Liver (tissue), 9 donors: ENCODE data around the gene PRG3. TPM values are rescaled to one million over a fixed set of nuclear protein-coding genes. Genes with fewer than 3 reads are reported as not detected.

ENCODE experiments used
- DNase-seq: peaks from one replicate; pipeline ENCODE4 v3.0.0-alpha.2; 2017; ENCODE audit warnings: low spot score
- H3K27ac ChIP-seq, 2 donors: one replicate each; pipeline ENCODE4 v1.7.0; 2013; ENCODE audit warnings: inconsistent platforms in 2 of 2, low read length in 2 of 2, control low read depth in 1 of 2, low read depth in 1 of 2, mild to moderate bottlenecking in 1 of 2
- H3K27me3 ChIP-seq, 4 donors: one replicate each; pipeline versions ENCODE4 v1.6.1 to v1.7.0; 2013; ENCODE audit warnings: low read length in 3 of 4, inconsistent platforms in 1 of 4, mild to moderate bottlenecking in 1 of 4, moderate library complexity in 1 of 4; ENCODE audit not compliant: control insufficient read depth in 4 of 4, insufficient read depth in 4 of 4
- H3K36me3 ChIP-seq, 4 donors: one replicate each; pipeline versions ENCODE4 v1.6.1 to v1.7.0; 2013; ENCODE audit warnings: low read length in 3 of 4, mild to moderate bottlenecking in 3 of 4, low read depth in 1 of 4, moderate library complexity in 1 of 4; ENCODE audit not compliant: control insufficient read depth in 4 of 4, insufficient read depth in 3 of 4
- H3K4me1 ChIP-seq, 4 donors: one replicate each; pipeline versions ENCODE4 v1.6.1 to v1.7.0; 2013; ENCODE audit warnings: low read length in 3 of 4, mild to moderate bottlenecking in 3 of 4, moderate library complexity in 1 of 4; ENCODE audit not compliant: control insufficient read depth in 4 of 4, insufficient read depth in 4 of 4
- H3K4me3 ChIP-seq, 3 donors: one replicate each; pipeline versions ENCODE4 v1.6.1 to v1.7.0; 2013; ENCODE audit warnings: low read length in 3 of 3, control low read depth in 1 of 3, low read depth in 1 of 3, mild to moderate bottlenecking in 1 of 3
- H3K9ac ChIP-seq, 2 donors: one replicate each; pipeline ENCODE4 v1.7.0; 2013; ENCODE audit warnings: low read length in 2 of 2, mild to moderate bottlenecking in 2 of 2, moderate library complexity in 2 of 2, control low read depth in 1 of 2, low read depth in 1 of 2
- H3K9me3 ChIP-seq, 4 donors: one replicate each; pipeline versions ENCODE4 v1.6.1 to v1.7.0; 2013; ENCODE audit warnings: low read length in 3 of 4; ENCODE audit not compliant: control insufficient read depth in 4 of 4
- EGR1 ChIP-seq, 2 donors: IDR thresholded peaks; 2 replicates each; pipeline ENCODE4 v1.6.1; 2016 to 2018; ENCODE audit warnings: antibody characterized with exemption in 2 of 2, low read depth in 2 of 2
- FOXA2 ChIP-seq: IDR thresholded peaks from 2 replicates; pipeline ENCODE4 v1.6.1; 2016; ENCODE audit warnings: antibody characterized with exemption
- GABPA ChIP-seq, 2 donors: IDR thresholded peaks in 1 of 2; conservative IDR thresholded peaks in 1 of 2; 2 replicates each; pipeline ENCODE4 v1.6.1; 2016; ENCODE audit warnings: antibody characterized with exemption in 2 of 2, mild to moderate bottlenecking in 1 of 2, moderate library complexity in 1 of 2
- HNF4A ChIP-seq, 2 donors: conservative IDR thresholded peaks; 2 replicates each; pipeline ENCODE4 v1.6.1; 2016; ENCODE audit warnings: antibody characterized with exemption in 2 of 2, mild to moderate bottlenecking in 2 of 2
- JUND ChIP-seq, 2 donors: IDR thresholded peaks; 2 replicates each; pipeline ENCODE4 v1.6.1; 2016; ENCODE audit warnings: antibody characterized with exemption in 2 of 2
- MAX ChIP-seq: IDR thresholded peaks from 2 replicates; pipeline ENCODE4 v1.6.1; 2016; ENCODE audit warnings: antibody characterized with exemption
- NR2F2 ChIP-seq: IDR thresholded peaks from 2 replicates; pipeline ENCODE4 v1.6.1; 2016; ENCODE audit warnings: antibody characterized with exemption
- RAD21 ChIP-seq, 2 donors: IDR thresholded peaks; 2 replicates each; pipeline ENCODE4 v1.6.1; 2016; ENCODE audit warnings: antibody characterized with exemption in 2 of 2, mild to moderate bottlenecking in 2 of 2
- RXRA ChIP-seq, 2 donors: IDR thresholded peaks; 2 replicates each; pipeline ENCODE4 v1.6.1; 2017 to 2018; ENCODE audit warnings: antibody characterized with exemption in 2 of 2, mild to moderate bottlenecking in 1 of 2
- YY1 ChIP-seq: IDR thresholded peaks from 2 replicates; pipeline ENCODE4 v1.6.1; 2016; ENCODE audit warnings: antibody characterized with exemption, mild to moderate bottlenecking
- WGBS: extraction: QIAGEN DNeasy Blood & Tissue Kit; methylation state at CpG from one replicate; pipeline ENCODE4 v1.1.7; 2013; 5-methylcytosine and 5-hydroxymethylcytosine counted together
- polyA plus RNA-seq, 2 donors: library from polyadenylated mRNA; stranded (reverse) in 1 of 2; unstranded in 1 of 2; fragments of 200-250 nt in 1 of 2; fragments of >200 nt in 1 of 2; fragmentation: Nextera tagmentation in 1 of 2; extraction: Ambion mirVana in 1 of 2; gene quantifications; one replicate each; pipeline versions ENCODE4 v1.2.1 to v1.2.3, GENCODE V29; 2013 to 2015
- total RNA-seq, 2 donors: library from RNA; depleted of rRNA; stranded (reverse); fragments of >200 nt; gene quantifications; one replicate each; pipeline ENCODE4 v1.2.3, GENCODE V29; 2014
- TF ChIP-seq, protein P1 (sequence below): IDR thresholded peaks from 2 replicates; pipeline ENCODE4 v1.6.1; 2016; ENCODE audit warnings: antibody characterized with exemption, mild to moderate bottlenecking
- TF ChIP-seq, protein P2 (sequence below): IDR thresholded peaks from 2 replicates; pipeline ENCODE4 v1.6.1; 2016; ENCODE audit warnings: antibody characterized with exemption
- TF ChIP-seq, protein P3 (sequence below): IDR thresholded peaks from 2 replicates; pipeline ENCODE4 v1.6.1; 2016; ENCODE audit warnings: antibody characterized with exemption
- TF ChIP-seq, protein P4 (sequence below): fragments of 150-350 bp; IDR thresholded peaks from 2 replicates; pipeline ENCODE4 v1.5.1; 2017; ENCODE audit warnings: improper control_type of control experiment, low read depth, low read length; ENCODE audit not compliant: missing input control
- donor health status: healthy.
- donor health status: healthy.
- donor health status: healthy.
- donor health status: healthy.
- donor health status: healthy.

The PRG3 gene
- total and polyA plus RNA-seq, 4 donors = 0.22 to 4.9 TPM; not detected in 2

DNA sequence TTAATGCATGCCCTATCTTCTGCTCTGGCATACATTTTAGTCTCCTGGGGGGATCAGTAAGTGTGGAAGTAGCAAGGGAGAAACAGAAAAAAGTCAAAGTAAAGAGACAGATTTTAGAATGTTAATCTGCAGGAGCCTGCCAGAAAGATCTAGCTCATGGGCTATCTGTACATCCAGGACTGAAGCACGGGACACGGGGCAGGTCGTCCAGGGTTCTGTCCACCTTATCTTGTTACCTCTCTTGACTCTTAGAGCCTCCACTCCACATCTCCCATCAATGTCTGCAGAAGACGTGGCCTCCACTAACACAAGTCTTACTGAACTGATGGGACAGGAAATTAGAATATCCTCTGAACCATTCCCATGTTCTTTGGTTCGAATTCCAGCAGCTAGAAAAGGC lies 47.7 kb upstream of the PRG3 start:
- H3K9ac ChIP-seq = no peak overlapping the region
- peaks cover 0 to 6% (median 2%) of the 10 kb centered on the region in 4 donors for H3K36me3 ChIP-seq
- WGBS = 56% methylated on average over 5 of the region's 5 CpGs
- no peak for DNase-seq
- TF ChIP-seq, protein P1, sequence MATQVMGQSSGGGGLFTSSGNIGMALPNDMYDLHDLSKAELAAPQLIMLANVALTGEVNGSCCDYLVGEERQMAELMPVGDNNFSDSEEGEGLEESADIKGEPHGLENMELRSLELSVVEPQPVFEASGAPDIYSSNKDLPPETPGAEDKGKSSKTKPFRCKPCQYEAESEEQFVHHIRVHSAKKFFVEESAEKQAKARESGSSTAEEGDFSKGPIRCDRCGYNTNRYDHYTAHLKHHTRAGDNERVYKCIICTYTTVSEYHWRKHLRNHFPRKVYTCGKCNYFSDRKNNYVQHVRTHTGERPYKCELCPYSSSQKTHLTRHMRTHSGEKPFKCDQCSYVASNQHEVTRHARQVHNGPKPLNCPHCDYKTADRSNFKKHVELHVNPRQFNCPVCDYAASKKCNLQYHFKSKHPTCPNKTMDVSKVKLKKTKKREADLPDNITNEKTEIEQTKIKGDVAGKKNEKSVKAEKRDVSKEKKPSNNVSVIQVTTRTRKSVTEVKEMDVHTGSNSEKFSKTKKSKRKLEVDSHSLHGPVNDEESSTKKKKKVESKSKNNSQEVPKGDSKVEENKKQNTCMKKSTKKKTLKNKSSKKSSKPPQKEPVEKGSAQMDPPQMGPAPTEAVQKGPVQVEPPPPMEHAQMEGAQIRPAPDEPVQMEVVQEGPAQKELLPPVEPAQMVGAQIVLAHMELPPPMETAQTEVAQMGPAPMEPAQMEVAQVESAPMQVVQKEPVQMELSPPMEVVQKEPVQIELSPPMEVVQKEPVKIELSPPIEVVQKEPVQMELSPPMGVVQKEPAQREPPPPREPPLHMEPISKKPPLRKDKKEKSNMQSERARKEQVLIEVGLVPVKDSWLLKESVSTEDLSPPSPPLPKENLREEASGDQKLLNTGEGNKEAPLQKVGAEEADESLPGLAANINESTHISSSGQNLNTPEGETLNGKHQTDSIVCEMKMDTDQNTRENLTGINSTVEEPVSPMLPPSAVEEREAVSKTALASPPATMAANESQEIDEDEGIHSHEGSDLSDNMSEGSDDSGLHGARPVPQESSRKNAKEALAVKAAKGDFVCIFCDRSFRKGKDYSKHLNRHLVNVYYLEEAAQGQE = no peak
- TF ChIP-seq HNF4A (conservative IDR thresholded peaks at IDR 0.05) = peak in 1 of 2 donors; percentile 29
- peak in 1 of 2 donors; percentile 37 for TF ChIP-seq RXRA (IDR thresholded peaks at IDR 0.05)
- TF ChIP-seq FOXA2 = no peak
- TF ChIP-seq RAD21 (IDR thresholded peaks at IDR 0.05) = no peak
- TF ChIP-seq, protein P2, sequence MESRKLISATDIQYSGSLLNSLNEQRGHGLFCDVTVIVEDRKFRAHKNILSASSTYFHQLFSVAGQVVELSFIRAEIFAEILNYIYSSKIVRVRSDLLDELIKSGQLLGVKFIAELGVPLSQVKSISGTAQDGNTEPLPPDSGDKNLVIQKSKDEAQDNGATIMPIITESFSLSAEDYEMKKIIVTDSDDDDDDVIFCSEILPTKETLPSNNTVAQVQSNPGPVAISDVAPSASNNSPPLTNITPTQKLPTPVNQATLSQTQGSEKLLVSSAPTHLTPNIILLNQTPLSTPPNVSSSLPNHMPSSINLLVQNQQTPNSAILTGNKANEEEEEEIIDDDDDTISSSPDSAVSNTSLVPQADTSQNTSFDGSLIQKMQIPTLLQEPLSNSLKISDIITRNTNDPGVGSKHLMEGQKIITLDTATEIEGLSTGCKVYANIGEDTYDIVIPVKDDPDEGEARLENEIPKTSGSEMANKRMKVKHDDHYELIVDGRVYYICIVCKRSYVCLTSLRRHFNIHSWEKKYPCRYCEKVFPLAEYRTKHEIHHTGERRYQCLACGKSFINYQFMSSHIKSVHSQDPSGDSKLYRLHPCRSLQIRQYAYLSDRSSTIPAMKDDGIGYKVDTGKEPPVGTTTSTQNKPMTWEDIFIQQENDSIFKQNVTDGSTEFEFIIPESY = no peak
- TF ChIP-seq NR2F2 = no peak
- TF ChIP-seq JUND (IDR thresholded peaks at IDR 0.05) = no peak
- no peak for TF ChIP-seq EGR1 (IDR thresholded peaks at IDR 0.05; ENCODE audit: low read depth in 2 of 2)
- peaks cover 16 to 72% (median 33%) of the 10 kb centered on the region in 4 donors for H3K4me1 ChIP-seq
- no peaks in the 10 kb centered on the region for H3K27me3 ChIP-seq
- H3K9me3 ChIP-seq = no peaks in the 10 kb centered on the region
- peak overlapping the region; percentile 92 to 99 for H3K27ac ChIP-seq
- no peak overlapping the region for H3K4me3 ChIP-seq

DNA sequence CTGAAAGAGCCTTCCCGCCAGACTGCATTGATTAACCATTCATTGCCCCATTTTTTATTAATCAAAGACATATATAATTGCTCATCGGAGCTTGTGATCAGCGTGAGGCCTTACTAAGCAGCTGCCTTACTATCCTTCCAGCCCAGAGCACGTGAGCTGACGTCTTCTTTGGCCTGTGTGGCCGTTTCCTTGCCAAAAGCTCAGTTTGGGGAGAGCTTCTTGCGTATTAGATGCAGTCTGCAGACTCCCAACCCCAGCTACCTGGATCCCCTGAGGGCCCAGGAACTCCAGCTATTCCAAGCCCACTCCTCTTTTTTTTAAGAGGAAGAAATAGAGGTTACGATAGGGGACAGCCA lies 46.8 kb upstream of the PRG3 start:
- no peaks in the 10 kb centered on the region for H3K27me3 ChIP-seq
- H3K4me1 ChIP-seq = peaks cover 16 to 70% (median 32%) of the 10 kb centered on the region in 4 donors
- peak in 1 of 2 donors; percentile 1 for TF ChIP-seq RAD21 (IDR thresholded peaks at IDR 0.05)
- TF ChIP-seq HNF4A (conservative IDR thresholded peaks at IDR 0.05) = no peak
- TF ChIP-seq EGR1 (IDR thresholded peaks at IDR 0.05; ENCODE audit: low read depth in 2 of 2) = no peak
- peak overlapping the region; percentile 15 to 24 for H3K9ac ChIP-seq
- no peak for DNase-seq
- no peak overlapping the region for H3K4me3 ChIP-seq
- H3K9me3 ChIP-seq = no peaks in the 10 kb centered on the region
- 44% methylated on average over 8 of the region's 8 CpGs for WGBS
- H3K27ac ChIP-seq = peak overlapping the region; percentile 92 to 99
- peaks cover 0 to 11% (median 4%) of the 10 kb centered on the region in 4 donors for H3K36me3 ChIP-seq

GRCh38 chr11:57426929-57427726 lies 46.2 kb upstream of the PRG3 start, which contains the start of gene SLC43A3:
TSS of gene SLC43A3 (minus strand) at chr11:57427121. CDS start at chr11:57426172, 949 bp downstream.
- Histone ChIP-seq H3K36me3 (peaks cover 0 to 13% (median 5%) of the 10 kb centered on the region in 4 donors), H3K27me3 (no peaks in the 10 kb centered on the region), H3K4me1 (peaks cover 13 to 74% (median 32%) of the 10 kb centered on the region in 4 donors), H3K9ac (peak within 1 kb of the TSS; percentile 72 to 76), H3K4me3 (peak within 1 kb of the TSS; percentile 35 to 68 (median 65)), H3K9me3 (no peaks in the 10 kb centered on the region), H3K27ac (peak within 1 kb of the TSS; percentile 92 to 99)
- WGBS = 2% methylated on average over 39 of the region's 39 CpGs
- DNase-seq = peak; percentile 75
- TF ChIP-seq, protein P3, sequence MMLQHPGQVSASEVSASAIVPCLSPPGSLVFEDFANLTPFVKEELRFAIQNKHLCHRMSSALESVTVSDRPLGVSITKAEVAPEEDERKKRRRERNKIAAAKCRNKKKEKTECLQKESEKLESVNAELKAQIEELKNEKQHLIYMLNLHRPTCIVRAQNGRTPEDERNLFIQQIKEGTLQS = peak; percentile 61
- TF ChIP-seq, protein P2 = peak; percentile 69
- TF ChIP-seq MAX = peak; percentile 82
- peak; percentile 82 for TF ChIP-seq YY1
- peak; percentile 80 to 81 for TF ChIP-seq HNF4A (conservative IDR thresholded peaks at IDR 0.05)
- TF ChIP-seq NR2F2 = peak; percentile 60
- TF ChIP-seq, protein P4, sequence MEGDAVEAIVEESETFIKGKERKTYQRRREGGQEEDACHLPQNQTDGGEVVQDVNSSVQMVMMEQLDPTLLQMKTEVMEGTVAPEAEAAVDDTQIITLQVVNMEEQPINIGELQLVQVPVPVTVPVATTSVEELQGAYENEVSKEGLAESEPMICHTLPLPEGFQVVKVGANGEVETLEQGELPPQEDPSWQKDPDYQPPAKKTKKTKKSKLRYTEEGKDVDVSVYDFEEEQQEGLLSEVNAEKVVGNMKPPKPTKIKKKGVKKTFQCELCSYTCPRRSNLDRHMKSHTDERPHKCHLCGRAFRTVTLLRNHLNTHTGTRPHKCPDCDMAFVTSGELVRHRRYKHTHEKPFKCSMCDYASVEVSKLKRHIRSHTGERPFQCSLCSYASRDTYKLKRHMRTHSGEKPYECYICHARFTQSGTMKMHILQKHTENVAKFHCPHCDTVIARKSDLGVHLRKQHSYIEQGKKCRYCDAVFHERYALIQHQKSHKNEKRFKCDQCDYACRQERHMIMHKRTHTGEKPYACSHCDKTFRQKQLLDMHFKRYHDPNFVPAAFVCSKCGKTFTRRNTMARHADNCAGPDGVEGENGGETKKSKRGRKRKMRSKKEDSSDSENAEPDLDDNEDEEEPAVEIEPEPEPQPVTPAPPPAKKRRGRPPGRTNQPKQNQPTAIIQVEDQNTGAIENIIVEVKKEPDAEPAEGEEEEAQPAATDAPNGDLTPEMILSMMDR = no peak
- TF ChIP-seq GABPA (IDR thresholded peaks at IDR 0.05 in 1 of 2, conservative IDR thresholded peaks at IDR 0.05 in 1 of 2) = peak in 1 of 2 donors; percentile 73
- TF ChIP-seq FOXA2 = peak; percentile 58
- TF ChIP-seq JUND (IDR thresholded peaks at IDR 0.05) = peak; percentile 59 to 79
- peak in 1 of 2 donors; percentile 74 for TF ChIP-seq EGR1 (IDR thresholded peaks at IDR 0.05; ENCODE audit: low read depth in 2 of 2)
- peak in 1 of 2 donors; percentile 60 for TF ChIP-seq RAD21 (IDR thresholded peaks at IDR 0.05)
- TF ChIP-seq RXRA (IDR thresholded peaks at IDR 0.05) = peak; percentile 82 to 89
